ENCODE results near the gene POU2AF1. TPM values are rescaled to one million over a fixed set of nuclear protein-coding genes. Genes with fewer than 3 reads are reported as not detected.
A peak's percentile ranks its signal among the peaks of the same experiment; 100 is the strongest.

The POU2AF1 gene
- total RNA-seq, 1 donor from 2014 or later, result 81.0 TPM

GRCh38 chr11:111361874-111362273 lies 17.2 kb downstream of the POU2AF1 start:
- DNase-seq (ENCODE audit: low spot score), result no peak
- Mint-ChIP-seq H3K9me3 (no peaks in the 10 kb centered on the region), H3K27ac (peak overlapping the region; percentile 45), H3K27me3 (ENCODE audit: insufficient read depth) (no peaks in the 10 kb centered on the region), H3K4me3 (no peak overlapping the region), H3K36me3 (ENCODE audit: low read depth) (peaks cover 41% of the 10 kb centered on the region), H3K4me1 (ENCODE audit: low read depth) (peaks cover 38% of the 10 kb centered on the region)
- intact Hi-C loops (cut with micrococcal nuclease), result no loop called here

GRCh38 chr11:111361052-111361801 lies 17.8 kb downstream of the POU2AF1 start:
- no peak for DNase-seq (ENCODE audit: low spot score)
- peak overlapping the region; percentile 45 for H3K27ac Mint-ChIP-seq
- H3K36me3 Mint-ChIP-seq (ENCODE audit: low read depth), result peaks cover 41% of the 10 kb centered on the region
- intact Hi-C loops (cut with micrococcal nuclease), result no loop called here
- peaks cover 37% of the 10 kb centered on the region for H3K4me1 Mint-ChIP-seq (ENCODE audit: low read depth)
- H3K4me3 Mint-ChIP-seq, result no peak overlapping the region
- H3K27me3 Mint-ChIP-seq (ENCODE audit: insufficient read depth), result no peaks in the 10 kb centered on the region
- no peaks in the 10 kb centered on the region for H3K9me3 Mint-ChIP-seq

GRCh38 chr11:111360150-111361043 lies 18.7 kb downstream of the POU2AF1 start:
- Mint-ChIP-seq H3K27ac (peak overlapping the region; percentile 32), H3K36me3 (ENCODE audit: low read depth) (peaks cover 39% of the 10 kb centered on the region), H3K9me3 (no peaks in the 10 kb centered on the region), H3K4me3 (no peak overlapping the region), H3K4me1 (ENCODE audit: low read depth) (peaks cover 29% of the 10 kb centered on the region), H3K27me3 (ENCODE audit: insufficient read depth) (no peaks in the 10 kb centered on the region)
- no peak for DNase-seq (ENCODE audit: low spot score)
- intact Hi-C loops (cut with micrococcal nuclease), result no loop called here

GRCh38 chr11:111359223-111360149 lies 19.6 kb downstream of the POU2AF1 start:
- intact Hi-C loops (cut with micrococcal nuclease), result loop anchor here (1.0 to 5.0 kb wide), 6 partner anchors 12 to 87 kb away; no protein-coding TSS in a partner anchor
- Mint-ChIP-seq H3K27ac (no peak overlapping the region), H3K9me3 (no peaks in the 10 kb centered on the region), H3K27me3 (ENCODE audit: insufficient read depth) (no peaks in the 10 kb centered on the region), H3K4me3 (no peak overlapping the region), H3K4me1 (ENCODE audit: low read depth) (peaks cover 25% of the 10 kb centered on the region), H3K36me3 (ENCODE audit: low read depth) (peaks cover 35% of the 10 kb centered on the region)
- no peak for DNase-seq (ENCODE audit: low spot score)

- intact Hi-C loops (cut with micrococcal nuclease), result loop anchor here (1.0 to 5.0 kb wide), 6 partner anchors 13 to 88 kb away; no protein-coding TSS in a partner anchor
- H3K9me3 Mint-ChIP-seq, result no peaks in the 10 kb centered on the region
- no peak overlapping the region for H3K4me3 Mint-ChIP-seq
- DNase-seq (ENCODE audit: low spot score), result no peak
- H3K36me3 Mint-ChIP-seq (ENCODE audit: low read depth), result peaks cover 38% of the 10 kb centered on the region
- peaks cover 25% of the 10 kb centered on the region for H3K4me1 Mint-ChIP-seq (ENCODE audit: low read depth)
- no peaks in the 10 kb centered on the region for H3K27me3 Mint-ChIP-seq (ENCODE audit: insufficient read depth)
- no peak overlapping the region for H3K27ac Mint-ChIP-seq
Measured at GRCh38 chr11:111358038-111359001, 20.8 kb downstream of the POU2AF1 start.

GRCh38 chr11:111357150-111358037 lies 21.7 kb downstream of the POU2AF1 start:
- intact Hi-C loops (cut with micrococcal nuclease), result loop anchor here (5.0 kb wide), 1 partner anchor 75 kb away; no protein-coding TSS in a partner anchor
- Mint-ChIP-seq H3K27ac (no peak overlapping the region), H3K4me1 (ENCODE audit: low read depth) (peaks cover 22% of the 10 kb centered on the region), H3K27me3 (ENCODE audit: insufficient read depth) (no peaks in the 10 kb centered on the region), H3K9me3 (no peaks in the 10 kb centered on the region), H3K4me3 (no peak overlapping the region), H3K36me3 (ENCODE audit: low read depth) (peaks cover 40% of the 10 kb centered on the region)
- DNase-seq (ENCODE audit: low spot score), result no peak

GRCh38 chr11:111356660-111357048 lies 22.4 kb downstream of the POU2AF1 start:
- Mint-ChIP-seq H3K9me3 (no peaks in the 10 kb centered on the region), H3K4me3 (no peak overlapping the region), H3K27ac (no peak overlapping the region), H3K36me3 (ENCODE audit: low read depth) (peaks cover 36% of the 10 kb centered on the region), H3K27me3 (ENCODE audit: insufficient read depth) (no peaks in the 10 kb centered on the region), H3K4me1 (ENCODE audit: low read depth) (peaks cover 15% of the 10 kb centered on the region)
- intact Hi-C loops (cut with micrococcal nuclease), result loop anchor here (5.0 kb wide), 1 partner anchor 74 kb away; no protein-coding TSS in a partner anchor
- DNase-seq (ENCODE audit: low spot score), result no peak

GRCh38 chr11:111355956-111356659 lies 23.0 kb downstream of the POU2AF1 start:
- Mint-ChIP-seq H3K9me3 (no peaks in the 10 kb centered on the region), H3K4me3 (no peak overlapping the region), H3K27ac (no peak overlapping the region), H3K27me3 (ENCODE audit: insufficient read depth) (no peaks in the 10 kb centered on the region), H3K4me1 (ENCODE audit: low read depth) (peaks cover 10% of the 10 kb centered on the region), H3K36me3 (ENCODE audit: low read depth) (peaks cover 35% of the 10 kb centered on the region)
- DNase-seq (ENCODE audit: low spot score), result no peak
- intact Hi-C loops (cut with micrococcal nuclease), result loop anchor here (5.0 kb wide), 1 partner anchor 74 kb away; no protein-coding TSS in a partner anchor

- Mint-ChIP-seq H3K4me1 (ENCODE audit: low read depth) (peaks cover 6% of the 10 kb centered on the region), H3K36me3 (ENCODE audit: low read depth) (peaks cover 33% of the 10 kb centered on the region), H3K27ac (no peak overlapping the region), H3K4me3 (no peak overlapping the region), H3K27me3 (ENCODE audit: insufficient read depth) (no peaks in the 10 kb centered on the region), H3K9me3 (no peaks in the 10 kb centered on the region)
- DNase-seq (ENCODE audit: low spot score), result no peak
- intact Hi-C loops (cut with micrococcal nuclease), result loop anchor here (5.0 kb wide), 1 partner anchor 73 kb away; no protein-coding TSS in a partner anchor
Measured at GRCh38 chr11:111355101-111355500, 24.0 kb downstream of the POU2AF1 start.

GRCh38 chr11:111354601-111354891 lies 24.5 kb downstream of the POU2AF1 start:
- no peak overlapping the region for H3K4me3 Mint-ChIP-seq
- no peak for DNase-seq (ENCODE audit: low spot score)
- peaks cover 6% of the 10 kb centered on the region for H3K4me1 Mint-ChIP-seq (ENCODE audit: low read depth)
- H3K36me3 Mint-ChIP-seq (ENCODE audit: low read depth), result peaks cover 35% of the 10 kb centered on the region
- no peaks in the 10 kb centered on the region for H3K27me3 Mint-ChIP-seq (ENCODE audit: insufficient read depth)
- intact Hi-C loops (cut with micrococcal nuclease), result no loop called here
- no peaks in the 10 kb centered on the region for H3K9me3 Mint-ChIP-seq
- H3K27ac Mint-ChIP-seq, result no peak overlapping the region
